GM19193 (cell line): ENCODE results near the gene RBMXL2.

Experiments used
- POLR2A ChIP-seq: IDR thresholded peaks from 4 replicates; pipeline ENCODE4 v1.6.1; 2011; ENCODE audit not compliant: insufficient read depth, insufficient read length; ENCODE audit errors: extremely low read depth

Gene RBMXL2

GRCh38 chr11:7088921-7089320 is at the start of gene RBMXL2:
Gene RBMXL2, plus strand, starts transcription at chr11:7088998. Its CDS starts 123 bp downstream, at chr11:7089121.
- no peak for TF ChIP-seq POLR2A

- no peak for TF ChIP-seq POLR2A
Observed at GRCh38 chr11:7046474-7047175, 42.2 kb upstream of the RBMXL2 start.

GRCh38 chr11:7050191-7050590 is 38.6 kb upstream of the RBMXL2 start:
- TF ChIP-seq POLR2A, result no peak

GRCh38 chr11:7056828-7057513 is 31.8 kb upstream of the RBMXL2 start:
- TF ChIP-seq POLR2A, result no peak

- TF ChIP-seq POLR2A, result no peak
Observed at GRCh38 chr11:7057641-7058040, 31.2 kb upstream of the RBMXL2 start.

- TF ChIP-seq POLR2A, result no peak
Observed at GRCh38 chr11:7060868-7061267, 27.9 kb upstream of the RBMXL2 start.

- TF ChIP-seq POLR2A, result no peak
Observed at GRCh38 chr11:7062534-7062933, 26.3 kb upstream of the RBMXL2 start.

GRCh38 chr11:7072401-7073028 is 16.3 kb upstream of the RBMXL2 start:
- no peak for TF ChIP-seq POLR2A

GRCh38 chr11:7077101-7077500 is 11.7 kb upstream of the RBMXL2 start:
- TF ChIP-seq POLR2A, result no peak

GRCh38 chr11:7079545-7080135 is 9.2 kb upstream of the RBMXL2 start:
- no peak for TF ChIP-seq POLR2A

- TF ChIP-seq POLR2A, result no peak
Observed at GRCh38 chr11:7080900-7081299, 7.9 kb upstream of the RBMXL2 start.

- no peak for TF ChIP-seq POLR2A
Observed at GRCh38 chr11:7081441-7081840, 7.4 kb upstream of the RBMXL2 start.

GRCh38 chr11:7089328-7090251 is 792 bp downstream of the RBMXL2 start:
- no peak for TF ChIP-seq POLR2A

- no peak for TF ChIP-seq POLR2A
Observed at GRCh38 chr11:7098235-7098832, 9.5 kb downstream of the RBMXL2 start.

GRCh38 chr11:7115780-7116179 is 27.0 kb downstream of the RBMXL2 start:
- TF ChIP-seq POLR2A, result no peak

- TF ChIP-seq POLR2A, result no peak
Observed at GRCh38 chr11:7116370-7116769, 27.6 kb downstream of the RBMXL2 start.
